SK-N-SH treated with all-trans-retinoic acid at 6 μM for 48 hours (cell line): ENCODE results near the gene RNFT1.

Source experiments
- CREB5 ChIP-seq: fragments of 250-450 bp; sonication (Bioruptor Pico); IDR thresholded peaks from 2 replicates; pipeline ENCODE4 v1.5.1; 2020; ENCODE audit warnings: low read depth, mild to moderate bottlenecking, moderate library complexity
- ESRRG ChIP-seq: fragments of 250-450 bp; sonication (Bioruptor Pico); IDR thresholded peaks from 2 replicates; pipeline ENCODE4 v1.6.1; 2021; ENCODE audit warnings: mild to moderate bottlenecking
- PATZ1 ChIP-seq: fragments of 250-450 bp; sonication (Bioruptor Pico); IDR thresholded peaks from 2 replicates; pipeline ENCODE4 v1.8.0; 2020; ENCODE audit warnings: mild to moderate bottlenecking, moderate library complexity, borderline replicate concordance
- PPARA ChIP-seq: fragments of 250-450 bp; sonication (Bioruptor Pico); IDR thresholded peaks from 2 replicates; pipeline ENCODE4 v1.5.0; 2020; ENCODE audit warnings: mild to moderate bottlenecking, borderline replicate concordance
- RARB ChIP-seq: fragments of 250-450 bp; sonication (Bioruptor Pico); IDR thresholded peaks from 2 replicates; pipeline ENCODE4 v1.8.0; 2021; ENCODE audit warnings: mild to moderate bottlenecking, moderate library complexity
- TSHZ2 ChIP-seq: fragments of 250-450 bp; sonication (Bioruptor Pico); IDR thresholded peaks from 2 replicates; pipeline ENCODE4 v1.5.0; 2020; ENCODE audit warnings: mild to moderate bottlenecking, moderate library complexity
- ZFP3 ChIP-seq: fragments of 250-450 bp; sonication (Bioruptor Pico); IDR thresholded peaks from 2 replicates; pipeline ENCODE4 v1.5.0; 2020; ENCODE audit warnings: mild to moderate bottlenecking, moderate library complexity
- ZFP30 ChIP-seq: fragments of 450-650 bp; formaldehyde crosslinking; IDR thresholded peaks from 2 replicates; pipeline ENCODE4 v1.5.0; 2022; ENCODE audit warnings: mild to moderate bottlenecking, moderate library complexity
- ZNF8 ChIP-seq: fragments of 450-650 bp; formaldehyde crosslinking; IDR thresholded peaks from 2 replicates; pipeline ENCODE4 v1.5.0; 2020; ENCODE audit warnings: mild to moderate bottlenecking, moderate library complexity

GRCh38 chr17:59963738-59964481 lies 630 bp downstream of the RNFT1 start:
- TF ChIP-seq PATZ1 (CRISPR knock-in tag) (no peak), CREB5 (CRISPR knock-in tag) (no peak), RARB (CRISPR knock-in tag) (no peak), ZFP3 (CRISPR knock-in tag) (no peak), PPARA (CRISPR knock-in tag) (no peak), ESRRG (CRISPR knock-in tag) (no peak), TSHZ2 (CRISPR knock-in tag) (no peak), ZNF8 (no peak), ZFP30 (no peak)
